Astrocyte (in vitro differentiated cells and primary cell): ENCODE data around the gene FAM193B.

ENCODE experiments used
- CTCF ChIP-seq: IDR thresholded peaks from 2 replicates; pipeline ENCODE4 v1.5.1; 2011; ENCODE audit warnings: low read depth, mild to moderate bottlenecking, inconsistent platforms, low read length, moderate library complexity; ENCODE audit not compliant: insufficient read depth
- EZH2 ChIP-seq: IDR thresholded peaks from 2 replicates; pipeline ENCODE4 v1.6.1; 2012; ENCODE audit warnings: mild to moderate bottlenecking, low read length, inconsistent platforms; ENCODE audit not compliant: insufficient read depth

- TF ChIP-seq CTCF (peak; percentile 25), EZH2 (no peak)
Observed at GRCh38 chr5:177507165-177507564, 47.2 kb downstream of the FAM193B start.
